Skeletal muscle cell (primary cell): ENCODE data around the gene CARD10.

Experiments used
- DNase-seq: peaks from one replicate; pipeline ENCODE4 v3.0.0-alpha.2; 2010; ENCODE audit warnings: low read depth
- H3K4me3 ChIP-seq: 2 replicates; pipeline ENCODE4 v1.5.1; 2011; ENCODE audit warnings: low read depth, mild to moderate bottlenecking, control low read depth, low read length, moderate library complexity

Gene CARD10, protein sequence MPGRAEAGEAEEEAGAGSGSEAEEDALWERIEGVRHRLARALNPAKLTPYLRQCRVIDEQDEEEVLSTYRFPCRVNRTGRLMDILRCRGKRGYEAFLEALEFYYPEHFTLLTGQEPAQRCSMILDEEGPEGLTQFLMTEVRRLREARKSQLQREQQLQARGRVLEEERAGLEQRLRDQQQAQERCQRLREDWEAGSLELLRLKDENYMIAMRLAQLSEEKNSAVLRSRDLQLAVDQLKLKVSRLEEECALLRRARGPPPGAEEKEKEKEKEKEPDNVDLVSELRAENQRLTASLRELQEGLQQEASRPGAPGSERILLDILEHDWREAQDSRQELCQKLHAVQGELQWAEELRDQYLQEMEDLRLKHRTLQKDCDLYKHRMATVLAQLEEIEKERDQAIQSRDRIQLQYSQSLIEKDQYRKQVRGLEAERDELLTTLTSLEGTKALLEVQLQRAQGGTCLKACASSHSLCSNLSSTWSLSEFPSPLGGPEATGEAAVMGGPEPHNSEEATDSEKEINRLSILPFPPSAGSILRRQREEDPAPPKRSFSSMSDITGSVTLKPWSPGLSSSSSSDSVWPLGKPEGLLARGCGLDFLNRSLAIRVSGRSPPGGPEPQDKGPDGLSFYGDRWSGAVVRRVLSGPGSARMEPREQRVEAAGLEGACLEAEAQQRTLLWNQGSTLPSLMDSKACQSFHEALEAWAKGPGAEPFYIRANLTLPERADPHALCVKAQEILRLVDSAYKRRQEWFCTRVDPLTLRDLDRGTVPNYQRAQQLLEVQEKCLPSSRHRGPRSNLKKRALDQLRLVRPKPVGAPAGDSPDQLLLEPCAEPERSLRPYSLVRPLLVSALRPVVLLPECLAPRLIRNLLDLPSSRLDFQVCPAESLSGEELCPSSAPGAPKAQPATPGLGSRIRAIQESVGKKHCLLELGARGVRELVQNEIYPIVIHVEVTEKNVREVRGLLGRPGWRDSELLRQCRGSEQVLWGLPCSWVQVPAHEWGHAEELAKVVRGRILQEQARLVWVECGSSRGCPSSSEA

DNA sequence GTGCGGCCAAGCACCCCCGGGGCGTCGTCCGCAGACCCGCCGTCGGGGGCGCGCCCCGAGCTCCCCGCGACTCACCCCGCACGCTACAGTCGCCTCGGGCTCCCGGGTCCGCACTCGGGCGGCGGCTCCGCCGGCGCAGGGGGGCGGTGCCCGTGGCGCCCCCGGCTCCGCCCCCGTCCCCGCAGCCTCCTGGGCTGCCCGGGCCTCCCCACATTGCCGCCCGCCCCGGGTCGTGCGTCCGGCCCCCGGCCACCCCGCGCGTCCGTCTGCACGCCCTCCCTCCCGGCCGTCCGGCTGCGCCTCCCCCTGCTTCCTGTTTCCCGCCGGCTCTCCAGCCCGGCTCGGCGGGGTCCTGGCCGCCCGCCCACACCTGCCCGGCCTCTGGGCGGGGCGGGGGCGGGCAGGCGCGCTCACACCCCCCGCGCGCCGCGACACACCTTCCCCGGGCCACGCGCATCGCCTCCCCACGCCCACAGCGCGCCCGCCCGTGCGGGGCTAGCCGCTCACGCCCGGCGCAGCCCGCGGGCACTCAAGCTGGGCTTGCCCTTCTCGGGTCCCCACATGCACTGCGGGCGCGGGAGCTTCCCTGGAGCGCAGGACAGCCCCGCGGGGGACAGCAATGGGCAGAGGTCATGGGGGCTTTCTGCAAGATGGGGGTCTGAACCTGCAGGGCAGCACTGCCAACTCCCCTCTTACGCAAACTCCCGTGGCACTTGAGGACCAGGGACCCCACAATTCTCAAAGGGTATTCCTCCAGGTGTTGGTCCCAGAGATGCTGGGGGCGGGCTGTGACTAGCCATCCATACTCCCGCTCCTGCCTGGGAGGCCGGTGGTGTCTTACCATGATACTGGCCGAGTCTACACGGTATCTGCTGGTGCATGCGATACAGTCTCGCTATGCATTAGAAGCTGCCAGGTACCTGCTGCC is at the start of gene CARD10:
Gene CARD10, minus strand, starts transcription at position 148 of the 928 bp plus-strand sequence. CDS start 215 bp downstream, outside the sequence.
- no peak for DNase-seq
- peak within 1 kb of the TSS; percentile 58 for H3K4me3 ChIP-seq

DNA sequence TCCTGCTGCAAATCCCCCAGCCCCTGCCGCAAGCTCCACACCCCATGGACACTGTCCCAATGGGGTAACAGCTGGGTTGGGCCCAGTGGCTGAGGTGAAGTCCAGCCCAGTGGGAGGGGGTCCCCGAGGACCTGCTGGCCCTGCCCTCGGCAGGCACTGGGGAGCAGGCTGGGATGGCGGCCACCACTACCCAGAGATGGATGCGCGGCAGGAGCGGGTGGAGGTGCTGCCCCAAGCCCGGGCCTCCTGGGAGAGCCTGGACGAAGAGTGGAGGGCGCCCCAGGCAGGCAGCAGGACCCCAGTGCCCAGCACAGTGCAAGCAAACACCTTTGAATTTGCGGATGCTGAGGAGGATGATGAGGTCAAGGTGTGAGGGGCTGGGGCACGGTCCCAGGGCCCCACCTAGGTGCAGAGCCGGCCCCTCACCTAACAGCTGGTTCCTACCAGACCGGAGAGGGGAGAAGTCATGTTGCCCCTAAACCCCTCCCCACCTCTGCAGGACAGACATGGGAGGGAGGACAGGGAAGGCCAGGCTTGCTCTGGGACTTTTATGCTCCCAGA is 49.3 kb upstream of the CARD10 start:
- no peak for DNase-seq
- H3K4me3 ChIP-seq, result no peak overlapping the region

DNA sequence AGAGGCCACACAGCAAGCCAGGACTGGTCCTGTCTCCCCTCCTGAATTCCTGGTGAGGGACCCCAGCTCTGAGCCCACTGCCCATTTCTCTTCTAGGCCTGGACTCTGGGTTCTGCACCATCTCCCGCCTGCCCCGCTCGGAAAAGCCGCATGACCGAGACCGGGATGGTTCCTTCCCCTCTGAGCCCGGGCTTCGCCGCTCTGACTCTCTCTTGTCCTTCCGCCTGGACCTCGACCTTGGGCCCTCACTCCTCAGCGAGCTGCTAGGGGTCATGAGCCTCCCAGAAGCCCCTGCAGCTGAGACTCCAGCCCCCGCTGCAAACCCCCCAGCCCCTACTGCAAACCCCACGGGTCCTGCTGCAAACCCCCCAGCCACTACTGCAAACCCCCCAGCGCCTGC is 48.8 kb upstream of the CARD10 start:
- no peak overlapping the region for H3K4me3 ChIP-seq
- no peak for DNase-seq

DNA sequence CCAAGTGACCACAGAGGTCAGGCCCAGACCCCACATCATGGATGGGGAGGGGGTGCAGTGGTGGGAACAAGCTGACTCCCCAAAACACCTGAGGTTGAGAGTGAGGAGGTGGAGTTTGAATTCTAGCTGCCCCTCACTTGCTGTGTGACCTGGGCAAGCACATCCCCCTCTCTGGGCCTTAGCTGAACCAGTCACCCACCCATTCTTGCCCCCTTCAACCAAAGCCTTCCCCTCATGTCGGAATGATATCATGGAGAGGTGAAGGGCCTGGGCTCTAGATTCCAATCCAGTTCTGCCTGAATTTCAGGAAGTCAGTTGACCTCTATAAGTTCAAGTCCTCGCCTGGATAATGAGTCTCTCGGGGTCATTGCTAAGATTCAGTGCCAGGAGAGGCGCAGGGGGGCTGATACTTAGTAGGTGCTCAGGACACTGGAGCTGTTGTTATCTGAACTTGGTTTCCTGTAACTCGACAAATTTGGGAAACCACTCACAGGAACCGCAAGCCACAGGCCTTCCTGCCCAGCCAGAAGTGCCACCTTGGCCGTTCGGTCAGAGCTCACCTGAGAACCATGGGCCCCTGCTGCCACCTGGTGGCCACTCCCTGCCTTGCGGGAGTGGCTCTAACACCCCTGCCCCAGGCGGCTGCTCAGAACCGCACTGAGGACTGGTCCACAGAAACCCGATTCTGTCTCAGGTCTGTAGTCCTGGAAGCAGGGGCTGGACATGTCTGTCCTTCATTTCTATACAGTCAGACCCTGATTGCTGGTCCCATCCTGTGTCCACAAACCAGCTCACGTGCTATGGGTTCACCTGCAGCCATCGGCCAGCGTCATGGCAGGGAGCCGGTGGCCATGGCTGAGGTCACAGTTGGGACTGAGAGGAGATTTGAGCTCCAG is 47.9 kb upstream of the CARD10 start:
- DNase-seq, result no peak
- H3K4me3 ChIP-seq, result no peak overlapping the region

DNA sequence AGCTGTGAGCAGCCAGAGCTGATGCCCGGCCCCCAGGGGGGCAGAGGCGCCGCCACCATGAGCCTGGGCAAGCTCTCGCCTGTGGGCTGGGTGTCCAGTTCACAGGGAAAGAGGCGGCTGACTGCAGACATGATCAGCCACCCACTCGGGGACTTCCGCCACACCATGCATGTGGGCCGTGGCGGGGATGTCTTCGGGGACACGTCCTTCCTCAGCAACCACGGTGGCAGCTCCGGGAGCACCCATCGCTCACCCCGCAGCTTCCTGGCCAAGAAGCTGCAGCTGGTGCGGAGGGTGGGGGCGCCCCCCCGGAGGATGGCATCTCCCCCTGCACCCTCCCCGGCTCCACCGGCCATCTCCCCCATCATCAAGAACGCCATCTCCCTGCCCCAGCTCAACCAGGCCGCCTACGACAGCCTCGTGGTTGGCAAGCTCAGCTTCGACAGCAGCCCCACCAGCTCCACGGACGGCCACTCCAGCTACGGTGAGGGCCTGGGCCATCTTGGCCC is 47.2 kb upstream of the CARD10 start:
- no peak for DNase-seq
- no peak overlapping the region for H3K4me3 ChIP-seq

DNA sequence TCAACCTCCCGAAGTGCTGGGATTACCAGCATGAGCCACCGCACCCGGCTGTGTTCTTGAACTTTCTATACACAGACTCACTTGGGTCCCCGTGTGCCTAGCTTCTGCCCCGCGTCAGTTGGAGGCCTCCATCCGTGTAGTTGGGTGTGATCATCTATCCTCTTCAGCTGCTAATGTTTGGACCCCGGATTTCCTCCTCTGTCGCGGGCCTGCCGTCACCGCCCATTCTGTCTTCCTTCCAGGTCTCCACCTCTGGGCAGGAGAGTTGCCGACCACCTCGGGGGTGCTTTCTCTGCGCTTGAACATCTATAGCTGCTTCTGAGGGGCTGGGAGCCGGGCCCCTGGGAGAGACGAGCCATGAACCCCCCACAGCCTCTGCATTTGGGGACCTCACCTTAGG is 46.6 kb upstream of the CARD10 start:
- no peak for DNase-seq
- H3K4me3 ChIP-seq, result no peak overlapping the region

DNA sequence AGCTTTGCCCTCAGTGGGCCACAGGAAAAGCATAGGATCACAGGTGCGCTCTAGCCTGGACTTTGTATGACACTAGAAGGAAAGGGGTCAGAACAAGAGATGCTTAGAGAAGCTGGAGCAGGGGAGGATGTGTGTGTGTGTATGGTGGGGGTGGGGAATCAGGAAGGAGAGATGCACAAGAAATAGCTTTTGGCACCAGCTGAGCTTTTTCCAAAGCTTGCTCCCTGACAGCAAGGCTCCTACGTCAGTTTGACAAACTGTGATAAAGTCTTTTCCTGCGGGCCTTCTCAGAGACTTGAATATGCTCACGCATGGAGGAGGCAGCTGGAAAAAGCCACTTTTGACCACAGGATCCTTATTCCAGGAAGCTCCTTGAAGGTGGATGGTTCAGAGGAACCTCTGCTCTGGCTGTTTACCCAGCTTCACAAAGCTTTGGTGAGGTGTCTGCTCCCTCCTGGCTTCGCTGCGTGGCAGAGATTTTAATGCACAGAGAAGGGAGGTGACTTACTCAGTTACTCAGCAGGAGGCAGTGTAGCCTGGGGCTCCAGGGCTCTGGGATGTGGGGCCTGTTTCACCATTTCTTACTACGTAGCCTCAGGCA is 45.0 kb upstream of the CARD10 start:
- no peak for DNase-seq
- no peak overlapping the region for H3K4me3 ChIP-seq

DNA sequence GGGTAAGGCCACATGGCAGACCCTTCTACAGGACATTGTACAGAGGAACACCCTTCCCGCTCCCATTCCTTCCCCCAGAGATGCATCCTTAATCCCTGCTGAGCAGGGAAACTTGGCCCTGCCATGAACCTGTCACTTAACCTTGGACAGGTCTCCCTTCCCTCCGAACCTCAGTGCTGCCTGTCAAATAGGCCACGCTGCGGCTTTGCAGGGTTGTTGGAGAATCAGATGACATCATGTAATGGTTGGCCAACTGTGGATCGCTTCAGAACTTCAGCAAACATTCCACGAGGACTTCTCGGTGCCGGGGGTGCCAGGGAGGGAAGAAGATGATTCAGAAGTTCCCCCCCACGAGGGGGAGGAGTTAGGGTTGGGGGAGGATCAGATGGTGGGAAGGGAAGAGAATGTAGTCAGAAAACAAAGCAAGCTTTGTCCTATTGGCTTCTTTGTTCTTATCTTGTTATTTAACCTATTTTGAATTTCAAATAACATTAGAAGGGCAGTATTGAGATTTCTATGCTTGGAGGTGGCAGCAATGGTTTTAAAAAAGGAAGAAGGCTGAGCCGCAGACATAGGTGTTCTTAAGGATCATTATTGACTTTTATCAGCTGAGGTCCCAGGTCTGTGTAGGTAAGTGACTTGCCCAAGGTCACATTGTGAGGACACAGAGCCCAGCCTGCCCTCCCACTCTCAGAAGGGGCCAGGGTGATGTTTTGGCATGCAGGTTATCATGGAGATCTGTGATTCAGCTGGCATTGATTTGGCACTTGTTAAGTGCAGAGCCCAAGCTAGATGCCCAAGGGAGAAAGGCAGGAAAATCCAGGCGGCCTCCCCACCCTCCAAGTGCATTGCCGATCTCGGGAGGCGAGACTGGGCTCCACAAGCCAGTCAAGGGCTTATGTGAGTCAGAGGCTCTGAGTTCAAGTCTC is 44.2 kb upstream of the CARD10 start:
- peak; percentile 86 for DNase-seq
- H3K4me3 ChIP-seq, result peak overlapping the region; percentile 17

DNA sequence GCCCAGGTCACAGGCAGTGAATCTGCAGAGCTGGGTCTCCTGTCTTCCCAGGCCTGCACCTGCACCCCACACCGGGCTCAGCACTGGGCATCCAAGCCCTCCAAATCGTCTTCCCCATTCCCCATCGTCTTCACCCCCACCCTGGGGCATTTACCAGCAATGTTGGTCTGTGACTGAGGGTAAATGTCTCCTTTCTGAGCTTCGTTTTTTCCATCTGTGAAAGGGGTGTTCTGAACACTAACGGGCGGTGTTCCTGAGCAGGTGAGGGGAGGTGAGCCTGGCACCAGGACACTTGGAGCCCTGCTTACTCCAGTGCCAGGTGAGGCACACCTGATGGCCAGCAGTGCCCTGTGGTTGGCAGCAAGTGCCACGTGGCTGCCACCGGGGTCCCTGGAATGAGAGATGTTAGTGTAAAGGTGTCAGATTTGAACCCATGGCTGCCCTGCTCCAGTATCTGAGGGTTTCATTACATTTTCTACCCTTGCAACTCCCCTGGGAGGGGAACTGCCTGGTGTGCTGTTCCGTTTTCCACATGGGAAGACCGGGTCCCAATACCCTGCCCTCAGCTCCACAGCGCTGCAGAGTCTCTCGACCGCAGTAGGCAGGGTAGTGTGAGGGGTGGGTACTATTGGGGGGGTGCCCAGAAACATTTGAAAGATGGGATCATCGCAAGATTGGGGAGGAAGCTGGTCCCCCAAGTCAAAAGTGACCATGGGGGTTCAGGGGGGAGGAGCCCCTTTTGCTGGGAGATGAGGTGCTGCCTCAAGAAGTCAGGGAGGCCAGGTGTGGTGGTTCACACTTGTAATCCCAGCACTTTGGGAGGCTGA is 43.0 kb upstream of the CARD10 start:
- peak overlapping the region; percentile 81 for H3K4me3 ChIP-seq
- DNase-seq, result no peak

DNA sequence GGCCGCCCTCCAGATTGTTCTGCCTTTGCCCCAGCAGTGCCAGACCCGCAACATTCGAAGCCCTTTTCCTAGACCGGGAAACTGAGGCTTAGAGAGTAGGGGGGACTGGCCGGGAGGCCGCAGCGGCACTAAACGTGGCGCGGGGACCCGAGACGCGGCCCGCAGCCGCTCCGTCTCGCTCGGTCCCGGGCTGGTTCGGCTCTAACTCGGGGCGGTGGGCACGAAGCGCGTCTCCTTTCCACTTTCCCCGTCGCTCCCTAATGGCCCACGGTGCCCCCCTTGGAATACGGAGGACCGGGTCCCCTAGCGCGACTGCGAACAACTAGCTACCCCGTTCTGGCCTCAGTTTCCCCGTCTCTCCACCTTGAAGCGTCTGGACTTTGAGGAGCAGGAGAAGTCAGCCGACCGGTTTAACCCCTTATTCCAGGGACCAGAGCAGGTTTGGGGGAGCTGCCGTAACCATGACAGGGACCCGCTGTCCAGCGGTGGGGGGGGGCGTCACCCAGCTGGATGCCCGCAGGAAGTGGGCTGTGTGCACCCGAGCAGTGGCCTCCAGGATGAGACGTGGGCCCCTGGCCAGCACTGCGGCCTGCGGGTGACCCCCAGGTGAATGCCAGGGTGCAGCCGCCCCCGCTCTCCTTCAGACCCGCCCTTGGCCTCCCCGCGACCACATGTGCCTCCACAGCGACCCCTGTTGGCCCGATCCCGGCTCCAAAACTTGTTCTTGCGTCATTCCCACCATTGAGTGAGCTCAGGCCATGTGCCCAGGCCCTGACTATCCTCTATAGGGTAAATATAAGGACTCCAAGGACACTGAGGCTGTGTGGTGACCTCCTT is 42.2 kb upstream of the CARD10 start:
- DNase-seq, result peak; percentile 48
- peak overlapping the region; percentile 81 for H3K4me3 ChIP-seq

DNA sequence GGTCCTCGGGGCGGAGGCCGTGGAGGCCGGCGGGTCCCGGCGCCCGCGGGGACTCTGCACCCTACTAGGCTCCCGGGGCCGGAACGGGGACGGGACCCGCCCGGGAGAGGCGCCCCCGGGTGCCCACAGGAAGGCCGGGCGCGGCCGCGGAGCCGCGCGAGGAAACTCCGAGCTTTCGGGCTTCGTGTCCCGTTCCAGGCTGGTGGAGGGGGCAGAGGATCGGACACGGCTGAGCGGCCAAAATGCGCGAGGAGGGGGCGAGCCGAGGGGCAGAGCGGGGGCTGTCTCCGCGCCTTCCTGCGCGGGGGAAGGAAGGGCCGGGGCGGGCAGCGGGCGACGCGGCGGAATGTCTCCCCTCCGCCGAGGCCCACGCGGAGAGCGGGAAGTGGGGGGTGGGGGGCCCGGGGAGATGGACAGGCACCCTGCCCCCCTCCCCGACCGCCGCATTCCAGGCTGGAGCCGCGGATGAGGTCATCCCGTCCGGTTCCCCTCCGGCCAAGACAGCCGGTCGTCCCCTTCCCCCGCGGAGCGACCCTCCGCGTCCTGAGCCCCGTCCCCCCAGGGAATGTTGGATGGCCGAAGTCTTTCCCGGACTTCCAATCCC is 41.5 kb upstream of the CARD10 start:
- H3K4me3 ChIP-seq, result peak overlapping the region; percentile 81
- DNase-seq, result no peak

DNA sequence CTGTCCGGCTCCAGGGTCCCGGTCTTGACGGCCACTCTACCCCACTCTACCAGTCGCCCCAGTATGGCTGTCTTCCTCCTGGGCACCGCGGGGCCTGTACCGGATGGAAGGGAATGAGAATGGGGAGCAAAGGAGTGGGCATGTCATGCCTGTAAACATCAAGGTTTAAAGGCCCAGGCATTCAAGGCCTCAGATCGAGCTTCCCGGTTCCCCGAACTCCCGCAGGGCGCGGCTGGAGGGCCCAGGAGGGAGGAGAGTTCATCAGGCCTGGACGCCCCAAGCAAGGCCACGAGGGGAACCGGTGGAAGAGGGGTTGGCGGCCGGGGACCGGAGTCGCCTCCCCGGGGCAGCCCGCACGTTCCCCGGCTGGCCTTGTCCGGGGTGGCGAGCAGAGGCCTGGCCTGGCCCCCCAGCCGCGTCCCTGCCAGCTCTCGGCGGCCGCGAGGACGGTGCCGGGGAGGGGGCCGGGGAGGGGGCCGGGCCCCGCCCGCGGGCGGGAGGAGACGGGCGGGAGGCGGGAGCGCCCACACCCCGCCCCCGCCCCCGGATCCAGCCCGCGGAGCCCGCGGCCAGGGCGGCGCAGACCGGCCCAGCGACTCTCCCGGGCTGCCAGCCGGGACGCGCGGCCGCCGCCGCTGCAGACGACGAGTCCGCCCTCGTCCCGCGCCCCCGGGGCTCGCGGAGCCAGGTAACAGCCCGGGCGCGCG is 40.8 kb upstream of the CARD10 start, which contains the start of gene CDC42EP1:
Gene CDC42EP1, plus strand, starts transcription at position 580 of the 707 bp plus-strand sequence. CDS start 5,870 bp downstream, outside the sequence.
- H3K4me3 ChIP-seq, result peak within 1 kb of the TSS; percentile 81
- DNase-seq, result no peak

DNA sequence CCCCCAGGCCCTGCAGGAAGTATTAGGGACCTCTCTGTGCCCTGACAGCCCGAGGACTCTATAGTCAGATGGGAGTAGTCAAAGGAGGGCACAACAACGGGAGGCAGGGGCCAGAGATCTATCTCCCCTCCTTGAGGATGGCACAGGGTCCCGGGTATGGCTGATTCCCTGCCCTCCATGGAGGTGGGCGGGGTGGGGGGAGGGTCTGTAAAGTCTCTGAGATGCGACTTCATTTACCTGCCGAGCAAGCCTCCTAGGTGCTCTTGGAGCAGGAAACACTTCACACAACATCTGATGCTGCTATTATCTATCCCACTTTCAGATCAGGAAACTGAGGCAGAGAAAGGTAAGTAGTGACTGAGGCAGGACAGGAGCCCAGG is 40.3 kb upstream of the CARD10 start:
- no peak for DNase-seq
- H3K4me3 ChIP-seq, result peak overlapping the region; percentile 81

DNA sequence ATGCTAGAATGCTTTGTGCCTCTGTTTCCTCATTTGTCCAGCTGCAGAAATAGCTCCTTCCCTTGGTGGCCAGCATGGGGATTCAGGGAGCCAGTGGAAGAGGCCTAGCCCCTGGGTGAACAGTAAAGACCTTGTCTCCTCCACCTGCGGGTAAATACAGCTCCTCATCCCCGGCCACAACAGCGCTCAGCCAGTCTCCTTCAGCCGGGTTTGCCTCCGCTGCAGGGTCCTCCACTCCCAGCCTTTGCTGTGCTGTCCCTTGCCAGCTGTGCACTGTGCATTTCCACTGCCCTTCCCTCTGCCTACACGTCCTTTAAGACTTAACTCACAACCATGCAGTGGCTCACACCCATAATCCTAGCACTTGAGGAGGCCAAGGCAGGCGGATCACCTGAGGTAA is 39.6 kb upstream of the CARD10 start:
- H3K4me3 ChIP-seq, result no peak overlapping the region
- no peak for DNase-seq
